ENCODE data around the gene CYP2J2. TPM values are rescaled to one million over a fixed set of nuclear protein-coding genes. Genes with fewer than 3 reads are reported as not detected.

Gene CYP2J2
- polyA plus RNA-seq, 2 of the 4 experiments (the other 2 are of a cell fraction), result 0.09 to 0.13 TPM

DNA sequence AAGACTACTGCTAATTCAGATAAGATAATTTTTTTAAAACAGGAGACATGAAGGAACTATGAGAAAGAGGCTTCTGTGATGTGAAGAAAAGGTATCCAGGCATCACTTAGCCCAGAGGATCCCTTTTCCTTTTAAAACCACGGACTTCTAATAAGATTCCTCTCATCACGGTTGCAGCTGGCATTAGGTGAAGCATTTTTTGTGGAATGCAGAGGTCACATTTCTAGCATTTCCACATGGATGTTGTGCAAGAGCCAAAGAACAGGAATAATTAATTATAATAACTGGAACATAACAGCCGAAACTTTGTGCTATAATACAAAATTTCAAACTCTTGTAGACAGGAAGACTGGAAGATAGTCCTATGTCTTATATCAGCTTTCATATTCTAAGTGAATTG is 27.6 kb downstream of the CYP2J2 start:
- no peaks in the 10 kb centered on the region for H3K4me1 ChIP-seq
- TF ChIP-seq ATOH8 (CRISPR knock-in tag; IDR thresholded peaks at IDR 0.05; ENCODE audit: low read depth) (no peak), CHD4 (IDR thresholded peaks at IDR 0.05; ENCODE audit: borderline replicate concordance) (no peak), RFX5 (IDR thresholded peaks at IDR 0.05) (no peak), CHD2 (IDR thresholded peaks at IDR 0.05; ENCODE audit: low read length, partially characterized antibody) (no peak), PHF8 (IDR thresholded peaks at IDR 0.05; ENCODE audit: borderline replicate concordance, low read depth) (no peak), JUN (IDR thresholded peaks at IDR 0.05) (no peak), KDM1A (IDR thresholded peaks at IDR 0.05; ENCODE audit: low read depth) (no peak), MYC (IDR thresholded peaks at IDR 0.05; ENCODE audit: borderline replicate concordance, low read length) (no peak), ELK1 (IDR thresholded peaks at IDR 0.05; ENCODE audit: low read depth, low read length) (no peak), RNF2 (IDR thresholded peaks at IDR 0.05; ENCODE audit: borderline replicate concordance, low read depth) (no peak), TFCP2L1 (CRISPR knock-in tag; IDR thresholded peaks at IDR 0.05) (no peak), NPAS2 (CRISPR knock-in tag; IDR thresholded peaks at IDR 0.05; ENCODE audit: borderline replicate concordance) (no peak), REST (IDR thresholded peaks at IDR 0.05) (no peak)
- POLR2A ChIA-PET, result no interaction called here
- CTCF ChIA-PET, result interaction anchor here (1.8 kb wide), 1 partner anchor 49 kb away, joined by 5 read pairs; no protein-coding TSS in a partner anchor
- no peak overlapping the region for H3K4me3 ChIP-seq
- no peaks in the 10 kb centered on the region for H3K9me3 ChIP-seq
- 19% methylated on average over 3 of the region's 3 CpGs for WGBS (ENCODE audit: missing lambda C conversion rate)
- no peak overlapping the region for H3K4me2 ChIP-seq
- no peak overlapping the region for H3K27ac ChIP-seq
- DNase-seq (ENCODE audit: low read depth in 1 of 2, low spot score in 1 of 2), result no peak
- ATAC-seq, result no peak
- FAIRE-seq, result no peak

GRCh38 chr1:59897165-59897564 is 29.4 kb downstream of the CYP2J2 start:
- POLR2A ChIA-PET, result no interaction called here
- TF ChIP-seq, protein P1, sequence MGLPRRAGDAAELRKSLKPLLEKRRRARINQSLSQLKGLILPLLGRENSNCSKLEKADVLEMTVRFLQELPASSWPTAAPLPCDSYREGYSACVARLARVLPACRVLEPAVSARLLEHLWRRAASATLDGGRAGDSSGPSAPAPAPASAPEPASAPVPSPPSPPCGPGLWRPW (IDR thresholded peaks at IDR 0.05), result no peak
- TF ChIP-seq USF2 (IDR thresholded peaks at IDR 0.05), result no peak
- no peak for TF ChIP-seq CBX8 (IDR thresholded peaks at IDR 0.05)
- no peak for TF ChIP-seq EHF (CRISPR knock-in tag; IDR thresholded peaks at IDR 0.05)
- no peak for TF ChIP-seq SREBF2 (IDR thresholded peaks at IDR 0.05)
- TF ChIP-seq FOXS1 (CRISPR knock-in tag; IDR thresholded peaks at IDR 0.05), result no peak
- no peak for TF ChIP-seq MAX (IDR thresholded peaks at IDR 0.05)
- TF ChIP-seq HEYL (CRISPR knock-in tag; IDR thresholded peaks at IDR 0.05), result no peak
- Histone ChIP-seq H3K27ac (no peak overlapping the region), H3K4me1 (no peaks in the 10 kb centered on the region), H3K4me3 (no peak overlapping the region), H3K9me3 (no peaks in the 10 kb centered on the region), H3K4me2 (no peak overlapping the region)
- CTCF ChIA-PET, result no interaction called here
- 9% methylated on average over 2 of the region's 2 CpGs for WGBS (ENCODE audit: missing lambda C conversion rate)
- no peak for DNase-seq (ENCODE audit: low read depth in 1 of 2, low spot score in 1 of 2)
- ATAC-seq, result no peak
- no peak for FAIRE-seq
